B cell (primary cell): ENCODE measurements around the gene NCOA7. TPM values are rescaled to one million over a fixed set of nuclear protein-coding genes. Genes with fewer than 3 reads are reported as not detected.

Experiments
- ATAC-seq: fragments of 200-7000 bp; cut with Tn5 transposase; one replicate; pipeline ENCODE4 v1.10.0; 2021; ENCODE audit warnings: low read depth, mild to moderate bottlenecking, moderate number of reproducible peaks, moderate library complexity
- CTCF ChIA-PET: fragments of 350-600 bp; sonication (Branson Sonifier 250); formaldehyde crosslinking; loops from one replicate; lab custom pipeline; 2021; ENCODE audit warnings: antibody characterized with exemption, inconsistent platforms; lab: Charles Lee
- POLR2A ChIA-PET: fragments of 350-600 bp; sonication (Branson Sonifier 250); formaldehyde crosslinking; loops from one replicate; lab custom pipeline; 2021; ENCODE audit warnings: antibody characterized with exemption; lab: Charles Lee
- DNase-seq: peaks from one replicate; pipeline ENCODE4 v3.0.0; 2013
- H2AFZ ChIP-seq: 2 replicates; pipeline ENCODE4 v1.6.1; 2012; ENCODE audit warnings: mild to moderate bottlenecking, low read depth, low read length; ENCODE audit not compliant: insufficient read depth, poor library complexity, severe bottlenecking
- H3K27ac ChIP-seq, 2 donors: 1 replicate in 1 of 2; 2 replicates in 1 of 2; pipeline ENCODE4 v1.5.1; 2012 to 2013; ENCODE audit warnings: low read length in 2 of 2, mild to moderate bottlenecking in 2 of 2, moderate library complexity in 1 of 2
- H3K27me3 ChIP-seq, 4 experiments: fragments of 200-600 bp in 1 of 4; sonication (generic) in 1 of 4; replicated peaks in 1 of 4; 1 replicate in 2 of 4; 2 replicates in 2 of 4; pipeline versions ENCODE4 v1.6.1 to v1.7.0; 2013 to 2016; ENCODE audit warnings: low read length in 3 of 4, mild to moderate bottlenecking in 2 of 4, mixed read lengths in 1 of 4, moderate library complexity in 1 of 4; ENCODE audit not compliant: insufficient read depth in 4 of 4, control insufficient read depth in 3 of 4; ENCODE audit errors: control extremely low read depth in 1 of 4
- H3K36me3 ChIP-seq, 2 experiments: replicated peaks in 1 of 2; 1 replicate in 1 of 2; 2 replicates in 1 of 2; pipeline versions ENCODE4 v1.6.1 to v1.7.1; 2013; ENCODE audit warnings: low read length in 1 of 2; ENCODE audit not compliant: insufficient read depth in 2 of 2, control insufficient read depth in 1 of 2; ENCODE audit errors: control extremely low read depth in 1 of 2, extremely low read depth in 1 of 2
- H3K4me1 ChIP-seq, 2 donors: fragments of 200-600 bp in 1 of 2; sonication (generic) in 1 of 2; 1 replicate in 1 of 2; 2 replicates in 1 of 2; pipeline versions ENCODE4 v1.5.1 to v1.6.1; 2013 to 2017; ENCODE audit warnings: low read length in 2 of 2; ENCODE audit not compliant: control insufficient read depth in 2 of 2, insufficient read depth in 2 of 2
- H3K4me2 ChIP-seq: replicated peaks from 2 replicates; pipeline ENCODE3; 2012; ENCODE audit warnings: mild to moderate bottlenecking, low read depth, low read length; ENCODE audit not compliant: poor library complexity, severe bottlenecking
- H3K4me3 ChIP-seq, 5 experiments: fragments of 200-600 bp in 1 of 5; sonication (generic) in 1 of 5; 1 replicate in 3 of 5; 2 replicates in 2 of 5; pipeline versions ENCODE4 v1.5.1 to v1.7.0; 2011 to 2016; ENCODE audit warnings: low read length in 4 of 5, mild to moderate bottlenecking in 4 of 5, low read depth in 2 of 5, control low read depth in 1 of 5, moderate library complexity in 1 of 5; ENCODE audit not compliant: insufficient read depth in 1 of 5; ENCODE audit errors: control extremely low read depth in 1 of 5, extremely low read depth in 1 of 5
- H3K79me2 ChIP-seq: fragments of 200-600 bp; sonication (generic); one replicate; pipeline ENCODE4 v1.6.0; 2016; ENCODE audit warnings: low read length; ENCODE audit not compliant: control insufficient read depth, insufficient read depth
- H3K9ac ChIP-seq: fragments of 200-600 bp; sonication (generic); 2 replicates; pipeline ENCODE4 v1.6.1; 2017; ENCODE audit warnings: mild to moderate bottlenecking, low read length, moderate library complexity
- H3K9me3 ChIP-seq, 3 donors: one replicate each; pipeline versions ENCODE4 v1.6.1 to v1.7.1; 2013; ENCODE audit warnings: low read length in 2 of 3; ENCODE audit not compliant: control insufficient read depth in 2 of 3, insufficient read depth in 1 of 3; ENCODE audit errors: control extremely low read depth in 1 of 3
- H4K20me1 ChIP-seq: 2 replicates; pipeline ENCODE4 v1.6.0; 2012; ENCODE audit warnings: mild to moderate bottlenecking, low read length; ENCODE audit not compliant: insufficient read depth, control insufficient read depth, poor library complexity, severe bottlenecking
- H3K27ac Mint-ChIP-seq: one replicate; pipeline ENCODE4 v1.8.0; 2021; ENCODE audit warnings: mixed read lengths
- H3K27me3 Mint-ChIP-seq: one replicate; pipeline ENCODE4 v1.8.0; 2021; ENCODE audit warnings: mixed read lengths
- H3K4me1 Mint-ChIP-seq: one replicate; pipeline ENCODE4 v1.8.0; 2021; ENCODE audit warnings: mixed read lengths
- H3K4me3 Mint-ChIP-seq: one replicate; pipeline ENCODE4 v1.8.0; 2021; ENCODE audit warnings: mixed read lengths
- H3K9me3 Mint-ChIP-seq: one replicate; pipeline ENCODE4 v1.8.0; 2022; ENCODE audit warnings: mixed read lengths; ENCODE audit not compliant: insufficient read depth
- EZH2 ChIP-seq: IDR thresholded peaks from 2 replicates; pipeline ENCODE4 v1.6.1; 2012; ENCODE audit warnings: borderline replicate concordance, low read depth, mild to moderate bottlenecking, moderate library complexity, low read length; ENCODE audit not compliant: insufficient read depth, poor library complexity, severe bottlenecking
- WGBS: methylation state at CpG from one replicate; pipeline ENCODE4 v1.1.5; 2013; ENCODE audit warnings: missing lambda C conversion rate; ENCODE audit not compliant: insufficient coverage; 5-methylcytosine and 5-hydroxymethylcytosine counted together
- intact Hi-C: fragments of 100-400 bp; cut with micrococcal nuclease; formaldehyde crosslinking; loops from one replicate; pipeline ENCODE4 v1.10.0; 2022
- polyA plus RNA-seq: library from polyadenylated mRNA; depleted of rRNA; stranded (reverse); fragments of >200 nt; gene quantifications from 2 replicates; pipeline ENCODE4 v1.2.3, GENCODE V29; 2012
- total RNA-seq, 2 donors: library from RNA; stranded (reverse); fragments of 120-200 nt in 1 of 2; gene quantifications; 1 replicate in 1 of 2; 2 replicates in 1 of 2; pipeline versions ENCODE4 v1.2.3 to v1.2.4, GENCODE V29; 2013 to 2022
- TF ChIP-seq, protein P1 (sequence below): fragments of 200-600 bp; IDR thresholded peaks from one replicate; pipeline ENCODE4 v1.8.0; 2022; ENCODE audit warnings: antibody characterized with exemption, mild to moderate bottlenecking

Gene NCOA7
- total and polyA plus RNA-seq, 2 donors (not counting 1 experiment from before 2014, with no cell fraction given), result 10.9 to 27.4 TPM

DNA sequence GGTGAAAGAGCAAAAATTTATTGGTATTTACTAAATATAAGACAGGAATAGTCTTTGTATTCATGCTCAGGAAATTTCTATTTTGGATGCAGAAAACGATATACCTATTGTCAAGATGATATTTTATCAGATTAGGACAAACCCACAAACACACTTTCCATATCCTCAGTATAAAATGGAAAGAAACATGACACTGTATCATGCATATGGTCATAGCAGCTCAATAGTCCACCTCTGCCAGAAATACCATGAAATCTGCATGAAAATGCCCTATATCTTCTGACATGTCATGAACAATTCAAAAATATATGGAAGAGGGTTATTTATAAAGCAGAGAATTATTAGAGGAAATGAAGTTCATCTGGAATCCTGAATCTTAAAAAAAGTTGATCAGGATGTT is 154.1 kb downstream of the NCOA7 start:
- no peaks in the 10 kb centered on the region for H3K9me3 Mint-ChIP-seq
- Histone ChIP-seq H3K27ac (no peak overlapping the region), H4K20me1 (no peaks in the 10 kb centered on the region), H3K27me3 (peaks cover 0 to 9% (median 3%) of the 10 kb centered on the region in 4 experiments), H2AFZ (no peak overlapping the region), H3K9me3 (no peaks in the 10 kb centered on the region), H3K4me1 (no peaks in the 10 kb centered on the region), H3K36me3 (no peaks in the 10 kb centered on the region), H3K79me2 (no peaks in the 10 kb centered on the region), H3K4me3 (no peak overlapping the region), H3K9ac (no peak overlapping the region), H3K4me2 (no peak overlapping the region)
- no peak for ATAC-seq
- H3K4me3 Mint-ChIP-seq, result no peak overlapping the region
- no peak for TF ChIP-seq EZH2
- TF ChIP-seq, protein P1, sequence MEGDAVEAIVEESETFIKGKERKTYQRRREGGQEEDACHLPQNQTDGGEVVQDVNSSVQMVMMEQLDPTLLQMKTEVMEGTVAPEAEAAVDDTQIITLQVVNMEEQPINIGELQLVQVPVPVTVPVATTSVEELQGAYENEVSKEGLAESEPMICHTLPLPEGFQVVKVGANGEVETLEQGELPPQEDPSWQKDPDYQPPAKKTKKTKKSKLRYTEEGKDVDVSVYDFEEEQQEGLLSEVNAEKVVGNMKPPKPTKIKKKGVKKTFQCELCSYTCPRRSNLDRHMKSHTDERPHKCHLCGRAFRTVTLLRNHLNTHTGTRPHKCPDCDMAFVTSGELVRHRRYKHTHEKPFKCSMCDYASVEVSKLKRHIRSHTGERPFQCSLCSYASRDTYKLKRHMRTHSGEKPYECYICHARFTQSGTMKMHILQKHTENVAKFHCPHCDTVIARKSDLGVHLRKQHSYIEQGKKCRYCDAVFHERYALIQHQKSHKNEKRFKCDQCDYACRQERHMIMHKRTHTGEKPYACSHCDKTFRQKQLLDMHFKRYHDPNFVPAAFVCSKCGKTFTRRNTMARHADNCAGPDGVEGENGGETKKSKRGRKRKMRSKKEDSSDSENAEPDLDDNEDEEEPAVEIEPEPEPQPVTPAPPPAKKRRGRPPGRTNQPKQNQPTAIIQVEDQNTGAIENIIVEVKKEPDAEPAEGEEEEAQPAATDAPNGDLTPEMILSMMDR, result no peak
- DNase-seq, result no peak
- ChIA-PET CTCF (no interaction called here), POLR2A (no interaction called here)
- no CpG with 5 or more reads among the region's 1 CpG for WGBS
- H3K27ac Mint-ChIP-seq, result no peak overlapping the region
- no peaks in the 10 kb centered on the region for H3K4me1 Mint-ChIP-seq
- intact Hi-C loops, result no loop called here
- peaks cover 14% of the 10 kb centered on the region for H3K27me3 Mint-ChIP-seq

DNA sequence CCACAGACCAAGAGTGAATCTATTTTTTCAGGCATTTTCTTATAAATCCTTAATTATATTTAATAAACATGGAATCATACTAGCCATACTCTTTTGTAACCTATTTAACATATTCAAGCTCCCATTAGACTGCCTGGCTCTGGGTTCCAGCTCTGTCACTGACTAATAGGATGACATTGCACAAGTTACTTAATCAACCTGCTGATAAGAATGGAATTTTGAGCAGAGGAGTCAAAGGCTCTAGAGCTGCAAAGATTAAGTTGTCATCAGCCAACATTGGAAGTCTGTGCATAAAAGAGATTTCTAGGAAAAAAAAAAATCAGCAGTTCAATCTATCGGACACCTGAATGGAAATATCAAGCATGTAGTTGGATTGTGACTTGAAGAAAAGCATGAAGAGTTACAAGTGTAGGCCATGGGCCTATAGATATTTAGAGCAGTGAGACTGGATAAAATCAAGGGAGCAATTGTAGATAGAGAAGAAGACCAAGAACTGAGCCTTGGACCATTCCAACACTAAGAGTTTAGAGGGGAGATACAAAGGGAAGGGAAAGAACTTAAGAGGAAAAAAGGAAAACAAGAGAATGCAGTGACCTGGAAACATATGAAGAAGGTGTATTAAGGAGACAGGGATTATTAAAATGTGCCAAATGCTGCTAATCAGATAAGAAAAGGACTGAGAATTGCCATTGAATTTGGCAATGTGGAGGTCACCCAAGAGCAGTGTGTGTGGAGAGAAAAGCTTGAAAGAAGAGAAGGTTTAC is 154.8 kb downstream of the NCOA7 start:
- no peak overlapping the region for H3K4me3 Mint-ChIP-seq
- Histone ChIP-seq H3K9me3 (no peaks in the 10 kb centered on the region), H3K4me3 (no peak overlapping the region), H3K27ac (no peak overlapping the region), H3K4me1 (no peaks in the 10 kb centered on the region), H4K20me1 (no peaks in the 10 kb centered on the region), H2AFZ (no peak overlapping the region), H3K27me3 (peaks cover 0 to 7% (median 2%) of the 10 kb centered on the region in 4 experiments), H3K36me3 (no peaks in the 10 kb centered on the region), H3K4me2 (no peak overlapping the region), H3K9ac (no peak overlapping the region), H3K79me2 (no peaks in the 10 kb centered on the region)
- no peak overlapping the region for H3K27ac Mint-ChIP-seq
- intact Hi-C loops, result no loop called here
- DNase-seq (no peak), ATAC-seq (no peak)
- POLR2A ChIA-PET, result no interaction called here
- H3K9me3 Mint-ChIP-seq, result no peaks in the 10 kb centered on the region
- WGBS, result 100% methylated on average over 1 of the region's 1 CpG
- peaks cover 14% of the 10 kb centered on the region for H3K27me3 Mint-ChIP-seq
- no peaks in the 10 kb centered on the region for H3K4me1 Mint-ChIP-seq
- CTCF ChIA-PET, result interaction anchor here (0.6 kb wide), 1 partner anchor 171 kb away, joined by 4 read pairs; no protein-coding TSS in a partner anchor
- TF ChIP-seq EZH2, result no peak
- TF ChIP-seq, protein P1, result no peak
